LNCaP clone FGC (cell line): Measurements from ENCODE around the gene USP24.

Source experiments
- DNase-seq: peaks from one replicate; pipeline ENCODE4 v3.0.0-alpha.2; 2011; ENCODE audit warnings: low read depth
- H3K4me3 ChIP-seq: 2 replicates; pipeline ENCODE4 v1.5.1; 2011; ENCODE audit warnings: mild to moderate bottlenecking, low read depth, low read length, control low read depth
- TF ChIP-seq, protein P1 (sequence below): IDR thresholded peaks from 2 replicates; pipeline ENCODE4 v1.5.1; 2012; ENCODE audit warnings: mild to moderate bottlenecking; ENCODE audit not compliant: control insufficient read depth, insufficient read depth; ENCODE audit errors: extremely low read depth

The USP24 gene

DNA sequence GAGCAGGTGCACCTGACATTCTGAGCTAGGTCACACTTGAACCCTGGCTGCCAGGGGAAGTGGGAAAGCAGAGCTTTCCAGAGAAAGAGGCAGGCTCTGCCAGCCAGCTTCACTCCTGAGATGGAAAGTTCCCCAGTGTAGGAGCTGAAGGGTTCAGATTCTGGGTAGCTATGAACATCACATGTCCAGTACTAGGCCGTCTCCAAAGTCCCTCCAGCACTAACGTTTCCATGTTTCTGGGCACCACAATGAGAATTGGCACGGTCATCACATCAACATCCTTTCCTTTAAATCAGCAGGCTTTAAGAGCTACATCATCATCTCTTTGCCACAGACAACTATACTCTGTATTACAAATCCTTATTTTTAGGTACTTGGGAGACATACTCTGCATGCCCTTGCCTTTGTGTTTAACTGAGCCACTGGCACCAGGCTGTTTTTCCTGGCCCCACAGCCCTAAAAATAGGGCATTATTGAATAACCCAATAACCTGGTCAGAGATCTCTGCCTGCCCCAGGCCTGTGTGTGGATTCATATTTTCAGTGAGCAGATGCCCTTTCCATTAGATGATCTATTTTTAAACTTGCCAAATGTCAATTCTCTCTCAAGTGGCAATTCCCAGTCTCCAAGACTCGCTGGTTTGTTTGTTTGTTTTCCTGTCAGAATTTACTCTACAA lies 35.4 kb upstream of the USP24 start:
- no peak for DNase-seq
- no peak overlapping the region for H3K4me3 ChIP-seq
- TF ChIP-seq, protein P1, sequence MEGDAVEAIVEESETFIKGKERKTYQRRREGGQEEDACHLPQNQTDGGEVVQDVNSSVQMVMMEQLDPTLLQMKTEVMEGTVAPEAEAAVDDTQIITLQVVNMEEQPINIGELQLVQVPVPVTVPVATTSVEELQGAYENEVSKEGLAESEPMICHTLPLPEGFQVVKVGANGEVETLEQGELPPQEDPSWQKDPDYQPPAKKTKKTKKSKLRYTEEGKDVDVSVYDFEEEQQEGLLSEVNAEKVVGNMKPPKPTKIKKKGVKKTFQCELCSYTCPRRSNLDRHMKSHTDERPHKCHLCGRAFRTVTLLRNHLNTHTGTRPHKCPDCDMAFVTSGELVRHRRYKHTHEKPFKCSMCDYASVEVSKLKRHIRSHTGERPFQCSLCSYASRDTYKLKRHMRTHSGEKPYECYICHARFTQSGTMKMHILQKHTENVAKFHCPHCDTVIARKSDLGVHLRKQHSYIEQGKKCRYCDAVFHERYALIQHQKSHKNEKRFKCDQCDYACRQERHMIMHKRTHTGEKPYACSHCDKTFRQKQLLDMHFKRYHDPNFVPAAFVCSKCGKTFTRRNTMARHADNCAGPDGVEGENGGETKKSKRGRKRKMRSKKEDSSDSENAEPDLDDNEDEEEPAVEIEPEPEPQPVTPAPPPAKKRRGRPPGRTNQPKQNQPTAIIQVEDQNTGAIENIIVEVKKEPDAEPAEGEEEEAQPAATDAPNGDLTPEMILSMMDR = no peak

DNA sequence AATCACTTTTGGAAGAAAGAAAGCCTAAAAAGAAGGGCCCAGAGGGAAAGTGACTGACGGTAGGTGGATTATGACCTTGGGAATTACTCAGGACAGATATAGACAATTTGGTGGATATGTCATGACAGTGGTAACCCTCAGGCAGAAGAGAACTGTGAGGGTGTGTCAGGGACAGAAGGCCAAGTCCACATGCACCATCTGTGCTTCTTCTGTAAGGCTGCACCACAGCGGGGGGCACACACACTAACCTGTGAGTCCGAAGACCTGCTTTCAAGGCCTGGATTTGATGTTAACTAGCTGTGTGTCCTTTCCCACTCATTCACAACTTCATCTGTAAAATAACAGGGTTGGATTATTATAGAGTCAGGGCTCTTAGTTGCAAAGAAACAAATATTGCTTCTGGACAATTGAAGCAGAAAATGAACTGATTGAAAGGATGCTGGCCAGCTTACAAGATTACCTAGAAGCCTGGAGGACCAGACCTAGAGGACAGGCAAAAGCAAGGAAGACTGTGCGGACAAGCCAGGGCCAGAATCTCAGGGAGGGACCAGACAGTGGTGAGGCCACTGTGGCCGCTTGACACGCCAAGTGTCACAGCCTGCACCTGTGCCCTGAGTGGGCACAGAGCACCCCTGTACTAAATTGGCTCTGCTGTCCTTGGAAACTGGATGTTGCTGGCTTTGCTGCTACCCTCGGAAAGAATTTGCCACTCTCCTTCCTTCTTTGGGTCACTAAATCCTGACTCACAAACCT lies 34.7 kb upstream of the USP24 start:
- DNase-seq = no peak
- TF ChIP-seq, protein P1 = no peak
- H3K4me3 ChIP-seq = no peak overlapping the region

- no peak for DNase-seq
- H3K4me3 ChIP-seq = no peak overlapping the region
- TF ChIP-seq, protein P1 = no peak
Measured at GRCh38 chr1:55246896-55247295, 31.7 kb upstream of the USP24 start.

- TF ChIP-seq, protein P1 = no peak
- no peak for DNase-seq
- H3K4me3 ChIP-seq = no peak overlapping the region
Measured at GRCh38 chr1:55246331-55246730, 31.2 kb upstream of the USP24 start.

GRCh38 chr1:55245781-55246180 lies 30.6 kb upstream of the USP24 start:
- H3K4me3 ChIP-seq = no peak overlapping the region
- TF ChIP-seq, protein P1 = no peak
- no peak for DNase-seq

DNA sequence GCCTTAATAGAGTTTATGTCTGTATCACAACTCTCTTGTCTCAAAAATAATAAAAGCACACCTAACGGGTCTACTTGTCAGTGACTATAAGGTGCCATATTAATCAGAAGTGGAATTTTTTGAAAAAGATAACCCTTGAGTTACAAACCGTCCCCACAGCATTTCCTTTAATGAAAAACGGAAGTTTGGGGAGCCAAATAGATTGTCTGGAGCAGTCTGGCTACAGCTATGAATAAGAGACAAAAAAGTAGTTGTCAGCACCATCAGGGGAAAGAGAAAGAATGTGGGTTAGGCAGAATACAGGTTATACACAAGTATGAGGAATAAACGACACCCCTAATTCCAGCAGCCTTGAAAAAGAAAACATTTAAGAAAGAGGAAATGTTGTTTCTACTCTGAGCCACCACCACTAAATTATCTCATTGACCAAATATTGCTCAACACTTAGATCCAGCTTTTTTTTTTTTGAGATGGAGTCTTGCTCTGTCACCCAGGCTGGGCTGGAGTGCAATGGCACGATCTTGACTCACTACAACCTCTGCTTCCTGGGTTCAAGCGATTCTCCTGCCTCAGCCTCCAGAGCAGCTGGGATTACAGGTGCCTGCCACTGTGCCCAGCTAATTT lies 29.4 kb upstream of the USP24 start:
- DNase-seq = no peak
- TF ChIP-seq, protein P1 = no peak
- no peak overlapping the region for H3K4me3 ChIP-seq
